PC-9 (cell line): ENCODE measurements around the gene ZNF471. TPM values are rescaled to one million over a fixed set of nuclear protein-coding genes. Genes with fewer than 3 reads are reported as not detected.

ENCODE experiments used
- BruUV-seq: library from RNA; stranded (reverse); fragments of 400-500 nt; replicated peaks from 2 replicates; lab custom pipeline; 2021; lab: Mats Ljungman, UMichigan
- CTCF ChIA-PET: fragments of 300-600 bp; sonication (Branson Sonifier 250); formaldehyde crosslinking; loops from one replicate; lab custom pipeline; 2022; ENCODE audit warnings: antibody characterized with exemption; lab: Charles Lee
- POLR2A ChIA-PET: fragments of 300-600 bp; sonication (Branson Sonifier 250); formaldehyde crosslinking; loops from one replicate; lab custom pipeline; 2022; ENCODE audit warnings: antibody characterized with exemption; ENCODE audit not compliant: unreplicated experiment; lab: Charles Lee
- DNase-seq, 2 experiments: peaks; one replicate each; pipeline versions ENCODE4 v3.0.0 to v3.0.0-alpha.2; 2015 to 2022; ENCODE audit warnings: mixed read lengths in 1 of 2
- H2AFZ ChIP-seq: fragments of 200-600 bp; sonication (generic); 2 replicates; pipeline ENCODE4 v1.8.1; 2017; ENCODE audit warnings: antibody characterized with exemption
- H3F3A ChIP-seq: fragments of 200-600 bp; sonication (generic); 2 replicates; pipeline ENCODE4 v1.8.1; 2017; ENCODE audit warnings: antibody characterized with exemption, mild to moderate bottlenecking, low read depth; ENCODE audit not compliant: insufficient read depth
- H3K27ac ChIP-seq: fragments of 200-600 bp; sonication (generic); 2 replicates; pipeline ENCODE4 v1.6.1; 2016; ENCODE audit warnings: mixed run types
- H3K27me3 ChIP-seq: fragments of 200-600 bp; sonication (generic); 2 replicates; pipeline ENCODE4 v1.6.1; 2016; ENCODE audit warnings: low read depth, mixed run types; ENCODE audit not compliant: insufficient read depth
- H3K36me3 ChIP-seq: fragments of 200-600 bp; sonication (generic); 2 replicates; pipeline ENCODE4 v1.6.1; 2016; ENCODE audit warnings: low read depth, mixed run types
- H3K4me1 ChIP-seq: fragments of 200-600 bp; sonication (generic); replicated peaks from 2 replicates; pipeline ENCODE4 v1.6.1; 2016; ENCODE audit warnings: mixed run types; ENCODE audit not compliant: insufficient read depth
- H3K4me2 ChIP-seq: fragments of 200-600 bp; sonication (generic); 2 replicates; pipeline ENCODE4 v1.6.1; 2017; ENCODE audit warnings: mixed run types
- H3K4me3 ChIP-seq: fragments of 200-600 bp; sonication (generic); 2 replicates; pipeline ENCODE4 v1.6.1; 2016; ENCODE audit warnings: mixed run types
- H3K79me2 ChIP-seq: fragments of 200-600 bp; sonication (generic); 2 replicates; pipeline ENCODE4 v1.6.1; 2017; ENCODE audit warnings: low read depth, mixed run types
- H3K9me2 ChIP-seq: fragments of 200-600 bp; sonication (generic); 2 replicates; pipeline ENCODE4 v1.8.1; 2017; ENCODE audit warnings: mild to moderate bottlenecking; ENCODE audit not compliant: insufficient read depth
- H3K9me3 ChIP-seq: fragments of 200-600 bp; sonication (generic); 2 replicates; pipeline ENCODE4 v1.8.1; 2016; ENCODE audit warnings: low read depth; ENCODE audit not compliant: insufficient read depth
- H4K20me1 ChIP-seq: fragments of 200-600 bp; sonication (generic); 2 replicates; pipeline ENCODE4 v1.8.1; 2017; ENCODE audit not compliant: insufficient read depth
- CTCF ChIP-seq: fragments of 200-600 bp; sonication (generic); conservative IDR thresholded peaks from 2 replicates; pipeline ENCODE4 v1.6.1; 2017; ENCODE audit warnings: mixed run types, antibody characterized with exemption, mild to moderate bottlenecking, moderate library complexity
- EZH2 ChIP-seq: fragments of 200-600 bp; sonication (generic); IDR thresholded peaks from 2 replicates; pipeline ENCODE4 v1.8.0; 2017; ENCODE audit warnings: antibody characterized with exemption, low read depth
- intact Hi-C: fragments of 100-400 bp; cut with micrococcal nuclease; formaldehyde crosslinking; loops from one replicate; pipeline ENCODE4 v1.10.0; 2022; ENCODE audit not compliant: unreplicated experiment
- total RNA-seq: library from RNA; stranded (reverse); gene quantifications from 2 replicates; pipeline ENCODE4 v1.2.3, GENCODE V29; 2021

The ZNF471 gene
- total RNA-seq, 1 experiment from 2014 or later = 0.57 TPM

- no peak overlapping the region for H2AFZ ChIP-seq
Observed at GRCh38 chr19:56562766-56563165, 55.1 kb downstream of the ZNF471 start.

GRCh38 chr19:56566904-56567273 is 59.2 kb downstream of the ZNF471 start:
- no peaks in the 10 kb centered on the region for H3K4me1 ChIP-seq
- peak in 1 of 2 experiments; percentile 44 for DNase-seq
- no peaks in the 10 kb centered on the region for H3K9me2 ChIP-seq
- H4K20me1 ChIP-seq = no peaks in the 10 kb centered on the region
- H3K4me3 ChIP-seq = peak overlapping the region; percentile 79
- ChIA-PET POLR2A (no interaction called here), CTCF (no interaction called here)
- no peaks in the 10 kb centered on the region for H3K27me3 ChIP-seq
- no TSS peak for BruUV-seq
- peaks cover 54% of the 10 kb centered on the region for H3K9me3 ChIP-seq
- TF ChIP-seq EZH2 (no peak), CTCF (no peak)
- H3F3A ChIP-seq = no peaks in the 10 kb centered on the region
- H3K27ac ChIP-seq = no peak overlapping the region
- intact Hi-C loops = loop anchor here (1.0 kb wide), 2 partner anchors 28 to 29 kb away; partner anchors contain the start of genes ZFP28 and ZNF71
- peaks cover 23% of the 10 kb centered on the region; the same call in 1 of the 2 replicates for H3K36me3 ChIP-seq
- H3K4me2 ChIP-seq = peak overlapping the region; percentile 76
- peak overlapping the region; percentile 99 for H2AFZ ChIP-seq
- no peaks in the 10 kb centered on the region for H3K79me2 ChIP-seq

More at GRCh38 chr19:56562766-56563165, 55.1 kb downstream of the ZNF471 start:
- H3K79me2 ChIP-seq = no peaks in the 10 kb centered on the region
- no peak overlapping the region for H3K4me3 ChIP-seq
- no peaks in the 10 kb centered on the region for H3K4me1 ChIP-seq
- intact Hi-C loops = no loop called here
- no peaks in the 10 kb centered on the region for H3K36me3 ChIP-seq
- H3K9me2 ChIP-seq = no peaks in the 10 kb centered on the region
- H3K4me2 ChIP-seq = no peak overlapping the region
- ChIA-PET POLR2A (no interaction called here), CTCF (no interaction called here)
- peaks cover 32% of the 10 kb centered on the region for H3K9me3 ChIP-seq
- H3K27ac ChIP-seq = no peak overlapping the region
- H3F3A ChIP-seq = no peaks in the 10 kb centered on the region
- H3K27me3 ChIP-seq = no peaks in the 10 kb centered on the region
- TF ChIP-seq CTCF (no peak), EZH2 (no peak)
- no peak for DNase-seq
- no TSS peak for BruUV-seq
- H4K20me1 ChIP-seq = no peaks in the 10 kb centered on the region

- DNase-seq = peak; percentile 83 to 95
- ChIA-PET CTCF (no interaction called here), POLR2A (no interaction called here)
- TF ChIP-seq CTCF (no peak), EZH2 (no peak)
- no TSS peak for BruUV-seq
- no peaks in the 10 kb centered on the region for H3K27me3 ChIP-seq
- peaks cover 57% of the 10 kb centered on the region for H3K9me3 ChIP-seq
- no peaks in the 10 kb centered on the region for H3F3A ChIP-seq
- H3K79me2 ChIP-seq = no peaks in the 10 kb centered on the region
- H3K9me2 ChIP-seq = no peaks in the 10 kb centered on the region
- no peaks in the 10 kb centered on the region for H4K20me1 ChIP-seq
- peak within 1 kb of the TSS; percentile 99 for H2AFZ ChIP-seq
- no peaks in the 10 kb centered on the region for H3K4me1 ChIP-seq
- peaks cover 23% of the 10 kb centered on the region; the same call in 1 of the 2 replicates for H3K36me3 ChIP-seq
- peak within 1 kb of the TSS; percentile 76 for H3K4me2 ChIP-seq
- H3K27ac ChIP-seq = no peak within 1 kb of the TSS
- H3K4me3 ChIP-seq = peak within 1 kb of the TSS; percentile 79
- intact Hi-C loops = loop anchor here (1.0 kb wide), 2 partner anchors 28 to 29 kb away; partner anchors contain the start of genes ZFP28 and ZNF71
Observed at GRCh38 chr19:56567274-56568120, 59.8 kb downstream of the ZNF471 start, which contains the start of gene ZNF470. Gene ZNF470 (plus strand): TSS chr19:56567468. CDS start chr19:56570312, 2,844 bp downstream.
